WTC11 (cell line): ENCODE results near the gene ADAMTS2.

Experiments
- SP1 ChIP-seq: sonication (generic); formaldehyde crosslinking; conservative IDR thresholded peaks from 2 replicates; pipeline ENCODE4 v1.8.1; 2022; ENCODE audit warnings: missing genetic modification reagents
- ZNF121 ChIP-seq: sonication (generic); formaldehyde crosslinking; IDR thresholded peaks from 2 replicates; pipeline ENCODE4 v1.8.0; 2023; ENCODE audit warnings: missing genetic modification reagents
- TF ChIP-seq, protein P1 (sequence below): fragments of 200-600 bp; IDR thresholded peaks from 2 replicates; pipeline ENCODE4 v1.8.0; 2022; ENCODE audit warnings: antibody characterized with exemption

DNA sequence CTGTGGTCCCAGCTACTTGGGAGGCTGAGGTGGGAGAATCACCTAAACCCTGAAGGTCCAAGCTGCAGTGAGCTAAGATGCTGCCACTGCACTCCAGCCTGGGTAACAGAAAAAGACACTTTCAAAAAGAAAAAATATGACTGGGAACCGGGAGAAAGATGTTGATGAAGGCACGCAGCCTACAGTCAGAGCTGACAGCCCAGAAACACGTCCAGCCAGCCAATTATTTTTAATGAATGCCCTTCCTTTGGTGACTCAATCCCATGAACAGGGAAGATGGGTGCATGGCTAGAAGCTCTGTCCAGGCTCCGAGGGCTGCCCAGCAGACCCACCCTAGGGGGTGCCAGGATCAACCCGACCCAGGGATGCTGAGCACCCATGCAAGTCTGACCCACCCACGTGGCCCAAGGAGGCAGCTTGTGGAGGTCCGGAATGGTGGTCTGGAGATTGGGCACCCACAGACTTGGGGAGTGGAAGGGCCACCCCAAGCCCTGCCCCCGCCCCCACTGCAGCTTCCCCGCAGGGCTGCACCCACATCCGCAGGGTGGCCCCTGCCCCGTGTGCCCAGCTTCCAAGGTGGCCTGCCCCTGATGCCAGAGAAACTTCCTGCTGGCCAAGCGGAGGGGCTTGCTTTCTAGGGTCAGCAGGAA lies 51.0 kb downstream of the ADAMTS2 start:
- TF ChIP-seq ZNF121 (CRISPR knock-in tag), result no peak
- TF ChIP-seq SP1 (CRISPR knock-in tag), result no peak
- TF ChIP-seq, protein P1, sequence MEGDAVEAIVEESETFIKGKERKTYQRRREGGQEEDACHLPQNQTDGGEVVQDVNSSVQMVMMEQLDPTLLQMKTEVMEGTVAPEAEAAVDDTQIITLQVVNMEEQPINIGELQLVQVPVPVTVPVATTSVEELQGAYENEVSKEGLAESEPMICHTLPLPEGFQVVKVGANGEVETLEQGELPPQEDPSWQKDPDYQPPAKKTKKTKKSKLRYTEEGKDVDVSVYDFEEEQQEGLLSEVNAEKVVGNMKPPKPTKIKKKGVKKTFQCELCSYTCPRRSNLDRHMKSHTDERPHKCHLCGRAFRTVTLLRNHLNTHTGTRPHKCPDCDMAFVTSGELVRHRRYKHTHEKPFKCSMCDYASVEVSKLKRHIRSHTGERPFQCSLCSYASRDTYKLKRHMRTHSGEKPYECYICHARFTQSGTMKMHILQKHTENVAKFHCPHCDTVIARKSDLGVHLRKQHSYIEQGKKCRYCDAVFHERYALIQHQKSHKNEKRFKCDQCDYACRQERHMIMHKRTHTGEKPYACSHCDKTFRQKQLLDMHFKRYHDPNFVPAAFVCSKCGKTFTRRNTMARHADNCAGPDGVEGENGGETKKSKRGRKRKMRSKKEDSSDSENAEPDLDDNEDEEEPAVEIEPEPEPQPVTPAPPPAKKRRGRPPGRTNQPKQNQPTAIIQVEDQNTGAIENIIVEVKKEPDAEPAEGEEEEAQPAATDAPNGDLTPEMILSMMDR, result no peak
